ENCODE data around the gene ADARB1. TPM values are rescaled to one million over a fixed set of nuclear protein-coding genes. Genes with fewer than 3 reads are reported as not detected.

The ADARB1 gene
- total RNA-seq, 1 donor, result 2.1 TPM

DNA sequence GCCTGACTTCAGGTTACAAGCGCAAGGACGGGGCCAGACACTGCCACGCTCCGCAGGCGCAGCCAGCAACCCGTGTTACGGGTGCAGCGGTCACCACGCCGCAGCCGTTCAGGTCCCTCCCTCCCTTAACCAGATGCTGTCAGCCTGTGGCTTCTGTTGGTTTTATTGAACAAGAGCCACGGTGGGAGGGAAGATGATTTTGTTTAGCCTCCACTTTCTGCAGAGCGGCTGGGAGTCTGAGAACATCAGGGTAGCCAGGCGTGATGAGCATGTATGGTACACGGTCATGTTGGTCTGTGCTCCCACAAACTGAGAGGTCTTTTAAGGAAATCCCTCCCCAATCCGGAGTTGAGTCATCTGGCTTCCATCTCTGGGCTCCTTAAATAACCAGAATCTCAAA is 18.5 kb upstream of the ADARB1 start:
- no peak for DNase-seq (ENCODE audit: low read depth)
- TF ChIP-seq, protein P1, sequence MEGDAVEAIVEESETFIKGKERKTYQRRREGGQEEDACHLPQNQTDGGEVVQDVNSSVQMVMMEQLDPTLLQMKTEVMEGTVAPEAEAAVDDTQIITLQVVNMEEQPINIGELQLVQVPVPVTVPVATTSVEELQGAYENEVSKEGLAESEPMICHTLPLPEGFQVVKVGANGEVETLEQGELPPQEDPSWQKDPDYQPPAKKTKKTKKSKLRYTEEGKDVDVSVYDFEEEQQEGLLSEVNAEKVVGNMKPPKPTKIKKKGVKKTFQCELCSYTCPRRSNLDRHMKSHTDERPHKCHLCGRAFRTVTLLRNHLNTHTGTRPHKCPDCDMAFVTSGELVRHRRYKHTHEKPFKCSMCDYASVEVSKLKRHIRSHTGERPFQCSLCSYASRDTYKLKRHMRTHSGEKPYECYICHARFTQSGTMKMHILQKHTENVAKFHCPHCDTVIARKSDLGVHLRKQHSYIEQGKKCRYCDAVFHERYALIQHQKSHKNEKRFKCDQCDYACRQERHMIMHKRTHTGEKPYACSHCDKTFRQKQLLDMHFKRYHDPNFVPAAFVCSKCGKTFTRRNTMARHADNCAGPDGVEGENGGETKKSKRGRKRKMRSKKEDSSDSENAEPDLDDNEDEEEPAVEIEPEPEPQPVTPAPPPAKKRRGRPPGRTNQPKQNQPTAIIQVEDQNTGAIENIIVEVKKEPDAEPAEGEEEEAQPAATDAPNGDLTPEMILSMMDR (IDR thresholded peaks at IDR 0.05; ENCODE audit: insufficient read depth, low read length), result no peak
- H3K4me3 ChIP-seq (ENCODE audit: low read depth, low read length), result no peak overlapping the region

DNA sequence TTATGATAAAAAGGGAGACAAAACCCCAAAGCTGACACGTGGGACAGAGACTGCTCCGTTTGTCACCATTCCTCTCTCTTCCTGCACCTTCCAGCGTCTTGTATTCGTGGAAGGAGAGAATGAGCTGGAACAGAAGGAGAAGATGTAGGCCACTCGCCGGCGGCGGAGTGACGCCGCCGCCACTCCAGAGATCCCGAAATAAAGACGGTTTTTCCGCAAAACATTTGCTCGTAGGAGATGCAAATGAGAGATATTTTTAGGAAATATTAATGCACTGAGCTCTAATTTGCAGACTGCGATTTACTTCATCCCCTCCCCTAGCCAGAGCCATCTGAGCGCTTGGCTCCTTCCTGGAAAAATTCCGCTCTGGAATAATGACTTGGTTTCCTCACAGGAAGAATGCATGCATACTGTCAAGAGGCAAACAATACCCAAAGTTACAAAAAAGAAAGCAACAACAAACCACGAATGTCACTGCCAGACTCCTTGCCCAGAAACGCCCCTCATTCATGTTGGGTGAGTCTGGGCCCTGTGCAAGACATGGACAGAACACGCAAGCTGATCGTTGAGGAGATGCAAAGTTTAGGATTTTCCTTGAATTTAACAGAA is 18.0 kb upstream of the ADARB1 start:
- H3K4me3 ChIP-seq (ENCODE audit: low read depth, low read length), result no peak overlapping the region
- TF ChIP-seq, protein P1 (IDR thresholded peaks at IDR 0.05; ENCODE audit: insufficient read depth, low read length), result no peak
- DNase-seq (ENCODE audit: low read depth), result no peak

DNA sequence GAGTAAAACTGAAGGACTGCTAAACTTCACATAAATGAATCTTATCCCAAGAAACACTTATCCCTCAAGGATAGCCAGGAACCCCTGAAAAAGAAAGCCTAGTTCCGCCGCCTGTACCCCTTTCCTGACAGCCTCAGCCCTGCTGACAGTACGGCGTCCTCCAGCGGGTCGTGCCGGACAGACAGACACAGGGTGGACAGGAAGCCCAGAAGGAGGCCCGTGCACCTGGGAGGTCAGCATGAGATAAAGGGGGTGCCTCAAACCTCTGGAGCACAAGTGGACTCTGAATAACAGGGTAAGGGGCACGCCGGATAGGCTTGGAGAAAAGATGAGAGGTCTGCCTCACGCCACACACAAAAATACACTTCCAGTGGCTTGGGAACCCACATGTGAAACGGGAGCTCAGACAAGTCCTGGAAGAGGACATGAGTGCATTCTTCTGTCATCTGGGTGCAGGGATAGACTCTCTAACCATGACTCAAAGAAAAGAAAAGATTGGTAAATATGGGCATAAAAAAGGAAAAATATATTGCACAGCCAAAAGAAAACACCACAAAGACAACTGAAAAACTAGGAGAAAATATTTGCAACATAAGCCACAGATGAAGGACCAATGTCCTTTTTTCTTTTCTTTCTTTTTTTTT is 17.3 kb upstream of the ADARB1 start:
- TF ChIP-seq, protein P1 (IDR thresholded peaks at IDR 0.05; ENCODE audit: insufficient read depth, low read length), result no peak
- H3K4me3 ChIP-seq (ENCODE audit: low read depth, low read length), result no peak overlapping the region
- DNase-seq (ENCODE audit: low read depth), result no peak

DNA sequence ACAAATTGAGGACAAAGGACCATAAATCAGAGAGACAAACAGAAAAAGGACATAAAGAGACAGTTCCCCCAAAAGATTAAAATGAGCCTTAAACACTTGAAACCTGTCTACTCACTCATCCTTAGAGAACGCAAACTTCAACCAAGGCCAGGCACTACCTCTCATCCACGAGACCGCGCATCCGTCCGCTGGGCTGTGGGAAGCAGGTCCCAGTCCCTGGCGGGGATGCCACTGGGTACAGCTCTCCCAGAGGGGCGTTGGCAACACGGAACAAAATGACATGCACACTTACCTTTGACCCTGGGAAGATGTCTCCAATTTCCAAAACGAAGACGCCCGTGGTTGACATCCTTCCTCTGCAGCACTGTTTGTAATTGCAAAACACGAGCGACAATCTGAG is 16.5 kb upstream of the ADARB1 start:
- DNase-seq (ENCODE audit: low read depth), result no peak
- H3K4me3 ChIP-seq (ENCODE audit: low read depth, low read length), result no peak overlapping the region
- TF ChIP-seq, protein P1 (IDR thresholded peaks at IDR 0.05; ENCODE audit: insufficient read depth, low read length), result no peak

DNA sequence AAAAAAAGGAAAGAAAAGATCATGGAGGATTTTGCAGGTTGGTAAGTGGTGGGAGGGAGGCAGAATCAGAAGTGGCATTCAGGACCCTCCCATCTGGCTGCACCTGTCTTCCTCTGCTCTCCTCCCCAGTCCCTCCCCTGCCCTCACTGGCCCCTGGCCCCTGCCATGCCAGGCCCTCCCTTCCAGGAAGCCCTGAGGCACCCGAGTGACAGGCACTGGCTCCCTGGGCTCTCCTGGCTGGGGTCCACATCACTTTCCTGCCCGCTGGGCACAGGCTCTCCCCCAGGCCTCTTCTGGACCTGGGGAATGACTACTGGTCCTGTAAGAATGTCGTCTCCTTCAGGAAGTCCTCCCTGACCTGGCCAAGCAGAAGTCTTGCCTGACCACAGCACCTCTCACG is 15.3 kb upstream of the ADARB1 start:
- TF ChIP-seq, protein P1 (IDR thresholded peaks at IDR 0.05; ENCODE audit: insufficient read depth, low read length), result no peak
- DNase-seq (ENCODE audit: low read depth), result no peak
- H3K4me3 ChIP-seq (ENCODE audit: low read depth, low read length), result no peak overlapping the region

DNA sequence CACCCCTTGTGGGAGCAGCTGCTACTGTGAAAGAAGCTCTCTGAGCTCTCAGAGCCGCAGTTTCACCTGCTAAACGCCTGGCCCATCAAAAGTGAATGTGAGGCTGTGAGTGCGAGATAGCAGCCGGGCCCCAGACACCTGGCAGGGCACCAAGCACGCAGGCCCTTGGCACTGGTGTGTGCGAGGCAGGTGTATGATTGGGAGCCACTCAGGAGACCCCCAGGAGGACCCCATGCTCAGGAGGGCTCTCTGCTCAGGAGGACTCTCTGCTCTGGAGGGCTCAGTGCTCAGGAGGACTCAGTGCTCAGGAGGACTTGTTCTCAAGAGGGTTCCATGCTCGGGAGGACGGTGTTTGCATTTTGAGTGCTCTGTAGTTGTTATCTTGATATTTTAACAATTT is 14.3 kb upstream of the ADARB1 start:
- no peak for DNase-seq (ENCODE audit: low read depth)
- no peak overlapping the region for H3K4me3 ChIP-seq (ENCODE audit: low read depth, low read length)
- TF ChIP-seq, protein P1 (IDR thresholded peaks at IDR 0.05; ENCODE audit: insufficient read depth, low read length), result no peak
